ENCODE measurements around the gene MYH14.

DNA sequence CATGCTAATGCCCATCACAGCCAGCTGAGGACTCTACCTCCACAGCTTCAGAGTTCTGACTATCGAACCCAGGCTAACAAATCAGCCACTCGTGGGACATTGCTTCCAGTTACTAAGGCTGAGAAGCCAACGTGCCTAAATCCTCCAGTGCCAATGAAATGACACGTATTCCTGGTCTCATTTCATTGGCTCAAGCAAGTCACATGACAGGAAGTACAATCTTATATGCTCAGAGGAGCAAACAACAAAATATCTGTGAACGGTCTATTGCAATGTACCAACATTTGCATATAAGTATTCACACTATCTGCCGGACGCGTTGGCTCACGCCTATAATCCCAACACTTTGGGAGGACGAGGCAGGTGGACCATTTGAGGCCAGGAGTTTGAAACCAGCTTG is 27.5 kb upstream of the MYH14 start:
- TF ChIP-seq, protein P1, sequence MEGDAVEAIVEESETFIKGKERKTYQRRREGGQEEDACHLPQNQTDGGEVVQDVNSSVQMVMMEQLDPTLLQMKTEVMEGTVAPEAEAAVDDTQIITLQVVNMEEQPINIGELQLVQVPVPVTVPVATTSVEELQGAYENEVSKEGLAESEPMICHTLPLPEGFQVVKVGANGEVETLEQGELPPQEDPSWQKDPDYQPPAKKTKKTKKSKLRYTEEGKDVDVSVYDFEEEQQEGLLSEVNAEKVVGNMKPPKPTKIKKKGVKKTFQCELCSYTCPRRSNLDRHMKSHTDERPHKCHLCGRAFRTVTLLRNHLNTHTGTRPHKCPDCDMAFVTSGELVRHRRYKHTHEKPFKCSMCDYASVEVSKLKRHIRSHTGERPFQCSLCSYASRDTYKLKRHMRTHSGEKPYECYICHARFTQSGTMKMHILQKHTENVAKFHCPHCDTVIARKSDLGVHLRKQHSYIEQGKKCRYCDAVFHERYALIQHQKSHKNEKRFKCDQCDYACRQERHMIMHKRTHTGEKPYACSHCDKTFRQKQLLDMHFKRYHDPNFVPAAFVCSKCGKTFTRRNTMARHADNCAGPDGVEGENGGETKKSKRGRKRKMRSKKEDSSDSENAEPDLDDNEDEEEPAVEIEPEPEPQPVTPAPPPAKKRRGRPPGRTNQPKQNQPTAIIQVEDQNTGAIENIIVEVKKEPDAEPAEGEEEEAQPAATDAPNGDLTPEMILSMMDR (IDR thresholded peaks at IDR 0.05 in 4 of 5, conservative IDR thresholded peaks at IDR 0.05 in 1 of 5) = no peak
- TF ChIP-seq POLR2A (IDR thresholded peaks at IDR 0.05) = no peak
